Heart left ventricle (tissue), 13 donors: Measurements from ENCODE around the gene CBX5.

Source experiments
- POLR2A ChIP-seq, 2 donors: fragments of 450-650 bp; IDR thresholded peaks; one replicate each; pipeline ENCODE4 v1.6.1; 2017; ENCODE audit warnings: antibody characterized with exemption in 2 of 2, mild to moderate bottlenecking in 2 of 2, moderate library complexity in 2 of 2
- TF ChIP-seq, protein P1 (sequence below), 12 donors: fragments of 200-600 bp; sonication (generic) in 4 of 12; IDR thresholded peaks; one replicate each; pipeline versions ENCODE4 v1.5.0 to v1.8.0; 2018 to 2022; ENCODE audit warnings: antibody characterized with exemption in 12 of 12, mild to moderate bottlenecking in 5 of 12
- donor health status: ischemic (EF 13 %, LVEDD 7.1; RV severe dilation, severe dysfunction).
- donor health status: DM: no; HTN: yes; CAD: no.
- donor health status: DM: no; HTN: no; CAD: no.
- donor health status: ischemic (EF 25% LVEDD 6.9; RV normal size, moderate dysfunction).
- donor health status: ischemic (EF 25% LVEDD 5.7; RV mildly dilated, moderate dysfunction).
- donor health status: ischemic (EF 35%, LVEDD 5.7; RV mildly dilated, moderate dysfunction).
- donor health status: nonischemic (EF 11% LVEDD 7.7; RV severe dilation, severe dysfunction).
- donor health status: DM: yes; HTN: yes; CAD: no.
- donor health status: PGD.
- donor health status: ischemic (EF 29% LVEDD 5.4; RV normal size, mild dysfunction).
- donor health status: nonischemic (EF 23%, LVEDD 6.1; RV moderate dilation, normal function).

DNA sequence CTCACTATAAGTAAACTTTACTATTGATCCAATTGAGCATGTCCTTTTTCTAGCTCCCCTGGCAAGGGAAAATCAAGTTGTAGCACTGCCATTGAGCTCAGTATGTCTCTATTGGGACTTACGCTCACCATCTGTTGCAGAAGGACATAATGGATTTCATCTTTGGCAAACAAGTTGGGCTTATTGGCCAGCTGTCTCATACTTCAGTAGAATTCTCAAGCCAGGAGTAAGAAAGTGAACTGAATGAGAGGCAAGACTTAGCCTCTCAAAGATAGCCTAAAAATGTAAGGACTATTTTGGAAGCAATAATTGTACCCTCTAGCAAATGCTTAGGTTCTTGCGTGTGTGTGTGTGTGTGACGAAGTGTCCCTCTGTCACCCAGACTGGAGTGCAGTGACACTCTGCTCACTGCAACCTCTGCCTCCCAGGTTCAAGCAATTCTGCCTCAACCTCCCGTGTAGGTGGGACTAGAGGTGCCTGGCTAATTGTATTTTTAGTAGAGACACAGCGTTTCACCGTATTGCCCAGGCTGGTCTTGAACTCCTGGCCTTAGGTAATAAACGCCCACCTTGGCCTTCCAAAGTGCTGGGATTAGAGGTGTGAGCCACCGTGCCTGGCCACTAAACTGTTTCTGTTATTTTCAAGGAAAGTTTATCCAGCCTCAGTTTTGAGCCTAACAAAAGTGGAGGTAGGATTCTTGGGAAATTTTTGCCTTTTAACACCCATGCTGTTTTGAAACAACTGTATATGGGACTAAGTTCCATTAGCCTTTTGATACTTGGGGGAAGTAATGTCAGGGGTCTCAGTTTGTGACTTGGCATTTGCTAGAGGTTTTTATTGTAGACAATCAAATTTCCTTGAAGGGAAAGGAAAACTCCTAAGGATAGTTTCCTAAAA is 7.6 kb upstream of the CBX5 start:
- TF ChIP-seq, protein P1, sequence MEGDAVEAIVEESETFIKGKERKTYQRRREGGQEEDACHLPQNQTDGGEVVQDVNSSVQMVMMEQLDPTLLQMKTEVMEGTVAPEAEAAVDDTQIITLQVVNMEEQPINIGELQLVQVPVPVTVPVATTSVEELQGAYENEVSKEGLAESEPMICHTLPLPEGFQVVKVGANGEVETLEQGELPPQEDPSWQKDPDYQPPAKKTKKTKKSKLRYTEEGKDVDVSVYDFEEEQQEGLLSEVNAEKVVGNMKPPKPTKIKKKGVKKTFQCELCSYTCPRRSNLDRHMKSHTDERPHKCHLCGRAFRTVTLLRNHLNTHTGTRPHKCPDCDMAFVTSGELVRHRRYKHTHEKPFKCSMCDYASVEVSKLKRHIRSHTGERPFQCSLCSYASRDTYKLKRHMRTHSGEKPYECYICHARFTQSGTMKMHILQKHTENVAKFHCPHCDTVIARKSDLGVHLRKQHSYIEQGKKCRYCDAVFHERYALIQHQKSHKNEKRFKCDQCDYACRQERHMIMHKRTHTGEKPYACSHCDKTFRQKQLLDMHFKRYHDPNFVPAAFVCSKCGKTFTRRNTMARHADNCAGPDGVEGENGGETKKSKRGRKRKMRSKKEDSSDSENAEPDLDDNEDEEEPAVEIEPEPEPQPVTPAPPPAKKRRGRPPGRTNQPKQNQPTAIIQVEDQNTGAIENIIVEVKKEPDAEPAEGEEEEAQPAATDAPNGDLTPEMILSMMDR (IDR thresholded peaks at IDR 0.05) = no peak
- TF ChIP-seq POLR2A (IDR thresholded peaks at IDR 0.05) = no peak
